IPS-18c (cell line): ENCODE data around the gene TH.
"Not testable (repeated sequence)": the region's sequence is repeated elsewhere in the genome, so short reads cannot be mapped to it uniquely, and the experiment has no call there.

Experiments
- H3K4me3 ChIP-seq: 2 replicates; pipeline ENCODE4 v1.7.0; 2013; ENCODE audit warnings: low read depth, mild to moderate bottlenecking, low read length, moderate library complexity; ENCODE audit not compliant: insufficient read depth
- H3K9me3 ChIP-seq: one replicate; pipeline ENCODE4 v1.6.1; 2013; ENCODE audit warnings: mild to moderate bottlenecking, low read length, moderate library complexity; ENCODE audit not compliant: control insufficient read depth, insufficient read depth

Gene TH

DNA sequence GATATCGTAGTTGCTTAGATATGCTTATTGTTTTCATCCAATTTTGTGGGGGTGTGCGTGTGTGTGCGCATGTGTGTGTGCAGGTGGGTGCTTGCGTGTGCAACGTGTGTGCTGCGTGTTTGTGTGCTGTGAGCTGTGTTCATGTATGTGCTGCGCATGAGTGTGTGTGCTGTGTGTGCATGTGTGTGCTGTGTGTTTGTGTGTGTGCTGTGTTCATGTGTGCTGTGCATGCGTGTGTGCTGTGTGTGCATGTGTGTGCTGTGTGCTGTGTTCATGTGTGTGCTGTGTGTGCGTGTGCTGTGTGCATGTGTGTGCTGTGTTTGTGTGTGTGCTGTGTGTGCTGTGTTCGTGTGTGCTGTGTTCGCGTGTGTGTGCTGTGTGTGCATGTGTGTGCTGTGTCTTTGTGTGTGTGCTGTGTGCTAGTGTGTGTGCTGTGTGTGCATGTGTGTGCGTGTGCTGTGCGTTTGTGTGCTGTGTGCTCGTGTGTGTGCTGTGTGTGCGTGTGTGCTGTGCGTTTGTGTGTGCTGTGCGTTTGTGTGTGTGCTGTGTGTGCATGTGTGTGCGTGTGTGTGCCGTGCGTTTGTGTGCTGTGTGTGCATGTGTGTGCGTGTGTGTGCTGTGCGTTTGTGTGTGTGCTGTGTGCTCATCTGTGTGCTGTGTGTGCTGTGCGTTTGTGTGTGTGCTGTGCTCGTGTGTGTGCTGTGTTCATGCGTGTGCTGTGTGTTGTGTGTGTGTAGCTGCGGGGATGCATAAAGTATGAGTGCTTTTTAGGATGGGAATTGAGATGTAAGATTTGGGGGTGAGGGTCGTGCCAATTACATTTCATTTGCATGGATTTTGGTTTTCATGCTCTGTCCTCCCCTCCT lies 40.0 kb downstream of the TH start:
- Histone ChIP-seq H3K4me3 (no peak overlapping the region), H3K9me3 (no peaks in the 10 kb centered on the region)

DNA sequence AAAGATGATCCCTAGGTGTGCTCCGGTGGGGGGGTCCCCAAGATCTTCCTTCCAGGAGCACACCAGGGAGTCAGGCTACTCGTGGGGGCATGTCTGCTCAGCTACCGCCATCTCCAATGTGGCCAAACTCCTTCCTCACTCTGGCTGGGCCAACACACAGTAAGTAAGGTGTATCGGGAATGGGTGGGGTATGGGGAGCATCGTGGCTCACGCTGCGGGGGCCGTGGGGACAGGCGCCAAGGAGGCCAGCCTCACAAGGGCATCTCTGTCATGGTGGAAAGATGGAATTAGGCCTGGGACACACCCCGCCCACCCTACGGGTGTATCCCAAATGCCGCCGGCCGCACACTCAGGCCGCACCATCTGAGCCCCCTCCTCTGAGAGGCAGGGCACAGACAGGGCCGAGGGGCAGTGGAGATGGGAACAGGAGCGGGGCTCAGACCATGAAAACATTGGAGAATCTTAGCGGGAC lies 40.7 kb downstream of the TH start:
- no peaks in the 10 kb centered on the region for H3K9me3 ChIP-seq
- no peak overlapping the region for H3K4me3 ChIP-seq

DNA sequence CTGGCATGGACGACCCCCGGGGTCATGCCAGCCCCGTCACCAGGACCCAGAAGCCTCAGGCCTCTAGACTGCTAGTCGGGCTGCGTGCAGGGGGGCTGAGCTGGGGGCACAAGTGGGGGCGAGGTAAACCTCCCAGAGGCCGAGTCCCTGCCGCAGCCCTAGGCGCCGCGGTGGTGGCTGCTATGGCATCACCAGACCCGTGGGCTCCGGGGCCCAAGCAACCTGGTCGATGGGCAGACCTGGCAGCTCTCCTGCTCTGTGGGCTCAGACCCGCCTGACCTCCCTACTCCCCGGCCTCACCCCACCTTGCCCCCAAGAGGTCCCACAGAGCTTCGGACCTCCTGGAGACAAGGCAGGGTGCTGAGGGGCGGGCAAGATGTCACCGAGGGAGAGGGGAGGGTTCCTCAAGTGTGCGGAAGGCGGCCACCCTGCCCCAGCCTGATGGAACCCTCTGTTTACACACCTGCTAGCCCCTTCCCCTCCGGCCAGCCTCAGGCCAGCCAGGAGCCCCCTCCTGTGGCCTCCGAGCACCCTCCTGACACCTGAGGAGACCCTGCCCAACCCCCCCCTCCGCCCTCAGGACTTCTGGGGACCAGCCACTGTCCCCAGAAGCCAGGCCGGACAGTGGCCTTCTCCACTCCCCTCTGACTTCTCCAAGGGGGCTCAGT lies 41.8 kb downstream of the TH start:
- Histone ChIP-seq H3K4me3 (no peak overlapping the region), H3K9me3 (no peaks in the 10 kb centered on the region)

DNA sequence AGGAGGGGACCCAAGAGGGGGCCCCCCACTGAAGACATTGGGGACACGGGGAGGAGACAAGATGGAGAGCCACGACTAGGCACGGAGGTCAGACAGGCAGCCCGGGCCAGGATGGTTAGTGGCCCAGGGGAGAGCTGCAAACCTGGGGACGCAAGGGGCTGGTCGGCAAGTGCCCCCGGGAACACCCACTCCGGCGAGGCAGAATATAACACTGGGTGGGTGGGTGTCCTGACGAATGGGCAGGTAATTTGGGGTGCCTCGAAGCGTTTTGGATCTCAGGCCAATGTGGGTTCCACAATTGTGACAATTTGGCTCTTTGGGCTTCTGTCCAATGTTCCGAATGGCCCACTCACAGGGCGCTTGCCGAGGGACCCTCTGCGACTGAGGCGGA lies 42.3 kb downstream of the TH start:
- Histone ChIP-seq H3K4me3 (no peak overlapping the region), H3K9me3 (no peaks in the 10 kb centered on the region)

DNA sequence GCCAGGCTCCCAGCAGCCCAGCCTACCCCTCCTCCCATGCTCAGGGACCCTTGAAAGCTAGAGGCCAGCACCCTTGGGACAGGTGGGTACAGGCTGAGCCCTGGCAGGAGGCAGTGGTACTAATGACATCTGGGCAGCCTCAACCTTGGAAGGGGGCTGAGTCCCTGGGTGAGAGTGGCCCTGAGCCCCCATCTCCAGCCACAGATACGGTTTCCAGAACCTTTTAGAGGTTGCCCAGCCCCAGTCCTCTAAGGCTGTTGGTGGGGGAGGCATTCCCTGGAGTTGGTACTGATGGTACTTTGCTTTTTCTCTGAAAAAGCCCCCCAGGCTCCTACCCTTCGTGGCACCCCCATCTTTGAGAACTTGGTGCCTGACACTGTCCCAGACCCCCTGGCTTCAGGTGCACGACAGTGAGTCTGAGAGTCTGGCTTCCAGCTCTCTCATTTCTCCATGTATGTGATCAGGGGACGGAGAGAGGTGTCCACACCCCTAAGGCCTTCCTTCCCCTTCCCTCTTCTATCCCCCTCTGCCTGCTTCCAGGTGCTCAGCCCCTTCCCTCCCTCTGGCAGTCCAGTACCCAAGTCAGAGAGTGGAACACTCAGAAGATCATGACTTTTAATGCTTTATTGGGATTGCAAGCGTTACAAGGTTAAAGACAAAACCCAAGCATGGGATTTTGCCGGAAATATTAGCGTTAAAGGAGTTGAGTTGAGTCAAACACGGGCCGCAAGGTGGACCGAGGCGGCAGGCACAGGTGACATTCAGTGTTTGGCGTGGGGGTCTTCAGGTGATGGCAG lies 42.9 kb downstream of the TH start:
- Histone ChIP-seq H3K9me3 (no peaks in the 10 kb centered on the region), H3K4me3 (no peak overlapping the region)

DNA sequence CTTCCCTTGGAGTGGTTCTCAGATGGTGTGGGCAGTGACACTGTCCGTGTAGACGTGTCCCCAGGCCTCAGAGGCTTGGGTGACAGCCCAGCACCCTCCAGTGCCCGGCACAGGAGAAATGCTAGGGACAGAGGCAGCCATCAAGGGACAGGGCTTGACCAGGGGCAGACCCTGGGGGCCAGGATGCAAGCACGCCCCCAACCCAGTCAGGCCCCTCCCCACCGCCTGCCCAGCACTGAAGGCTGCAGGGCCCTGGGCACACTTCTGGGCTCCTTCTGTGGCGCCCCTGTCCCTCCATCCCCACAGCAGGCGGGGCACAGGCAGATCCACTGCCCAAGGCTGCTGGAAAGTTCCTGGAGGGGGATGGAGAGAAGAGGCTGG lies 43.5 kb downstream of the TH start:
- Histone ChIP-seq H3K4me3 (no peak overlapping the region), H3K9me3 (no peaks in the 10 kb centered on the region)

DNA sequence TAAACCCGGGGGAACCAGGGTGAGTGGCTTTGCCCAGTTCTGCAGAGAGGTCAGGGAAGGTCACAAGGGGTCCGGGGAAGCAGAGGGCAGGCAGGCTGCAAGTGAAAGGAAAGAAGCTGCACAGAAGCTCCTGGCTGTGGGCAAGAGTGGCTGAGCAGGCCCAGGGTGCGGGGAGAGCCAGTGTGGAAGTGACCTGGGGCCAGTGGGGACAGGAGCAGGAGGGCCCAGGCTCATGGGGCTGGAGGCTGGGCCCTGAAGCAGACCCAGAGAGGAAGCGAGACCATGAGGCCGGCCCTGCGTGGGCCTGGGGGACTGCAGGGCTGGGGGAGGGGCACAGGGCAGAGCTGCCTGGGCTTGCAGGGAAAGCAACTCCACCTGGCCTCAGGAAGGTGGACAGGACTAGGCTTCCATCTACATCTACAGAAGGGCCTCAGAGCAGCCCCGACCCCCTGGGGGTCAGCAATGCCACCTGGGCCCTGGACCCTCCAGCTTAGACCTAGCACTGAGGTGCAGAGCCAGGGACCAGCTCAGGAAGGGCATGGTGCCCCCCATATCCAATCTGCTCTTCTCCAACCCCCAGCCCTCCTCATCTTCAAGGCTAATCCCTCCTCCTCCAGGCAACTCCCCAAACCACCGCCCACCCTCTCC lies 44.0 kb downstream of the TH start:
- no peak overlapping the region for H3K4me3 ChIP-seq

DNA sequence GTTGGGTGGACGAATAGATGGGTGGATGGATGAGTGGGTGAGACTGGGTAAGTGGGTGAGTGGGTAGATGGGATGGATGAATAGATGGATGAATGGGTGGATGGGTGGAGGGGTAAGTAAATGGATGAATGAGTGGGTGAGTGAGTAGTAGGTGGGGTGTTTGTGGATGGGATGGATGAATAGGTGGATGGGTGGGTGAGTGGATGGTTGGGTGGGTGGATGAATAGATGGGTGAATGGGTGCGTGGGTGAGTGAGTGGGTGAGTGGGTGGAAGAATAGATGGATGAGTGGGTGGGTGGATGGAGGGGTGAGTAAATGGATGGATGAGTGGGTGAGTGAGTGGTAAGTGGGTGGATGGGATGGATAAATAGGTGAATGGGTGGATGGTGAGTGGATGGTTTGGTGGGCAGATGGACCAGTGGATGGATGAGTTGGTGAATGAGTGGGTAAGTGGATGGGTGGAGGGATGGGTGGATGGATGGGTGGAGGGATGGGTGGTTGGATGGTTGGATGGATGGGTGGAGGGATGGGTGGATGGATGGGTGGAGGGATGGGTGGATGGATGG lies 45.0 kb downstream of the TH start:
- H3K4me3 ChIP-seq: no peak overlapping the region
- no peaks in the 10 kb centered on the region for H3K9me3 ChIP-seq

More for the DNA sequence above, 44.0 kb downstream of the TH start:
- no peaks in the 10 kb centered on the region for H3K9me3 ChIP-seq

DNA sequence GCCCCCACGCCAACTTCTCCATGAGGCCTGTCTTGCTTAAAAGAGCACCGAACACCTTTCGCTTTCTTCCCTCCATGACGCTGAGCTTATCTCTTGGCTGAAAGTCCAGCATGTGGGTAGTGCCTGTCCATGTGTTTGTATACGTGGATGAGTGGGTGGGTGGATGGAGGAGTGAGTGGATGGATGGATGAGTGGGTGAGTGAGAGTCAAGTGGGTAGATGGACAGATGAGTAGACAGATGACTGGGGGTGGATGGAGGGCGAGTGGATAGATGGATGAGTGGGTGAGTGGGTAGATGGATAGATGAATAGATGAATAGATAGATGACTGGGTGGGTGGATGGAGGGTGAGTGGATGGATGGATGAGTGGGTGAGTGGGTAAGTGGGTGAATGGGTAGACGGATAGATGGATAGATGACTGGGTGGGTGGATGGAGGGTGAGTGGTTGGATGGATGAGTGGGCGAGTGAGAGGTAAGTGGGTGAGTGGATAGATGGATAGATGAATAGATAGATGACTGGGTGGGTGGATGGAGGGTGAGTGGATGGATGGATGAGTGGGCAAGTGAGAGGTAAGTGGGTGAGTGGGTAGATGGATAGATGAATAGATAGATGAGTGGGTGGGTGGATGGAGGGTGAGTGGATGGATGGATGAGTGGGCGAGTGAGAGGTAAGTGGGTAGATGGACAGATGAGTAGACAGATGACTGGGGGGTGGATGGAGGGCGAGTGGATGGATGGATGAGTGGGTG lies 46.7 kb downstream of the TH start:
- not testable (repeated sequence) for H3K4me3 ChIP-seq, H3K9me3 ChIP-seq

DNA sequence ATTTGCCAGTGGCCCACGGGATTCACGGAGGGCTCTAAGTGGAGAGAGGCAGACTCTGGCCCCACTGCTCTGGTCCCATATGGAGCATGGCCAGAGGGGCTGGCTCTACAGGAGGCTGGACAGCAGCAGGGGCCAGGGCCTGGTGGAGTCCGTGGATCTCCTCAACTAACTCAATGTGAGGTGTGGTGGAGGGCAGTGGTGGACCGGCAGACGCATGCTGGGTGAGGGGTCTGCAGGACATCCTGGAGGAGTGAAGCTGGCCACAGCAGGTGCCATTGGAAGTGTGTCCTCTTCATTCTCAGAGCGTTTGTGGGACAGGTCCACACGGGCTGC lies 48.0 kb downstream of the TH start:
- Histone ChIP-seq H3K4me3 (no peak overlapping the region), H3K9me3 (no peaks in the 10 kb centered on the region)

DNA sequence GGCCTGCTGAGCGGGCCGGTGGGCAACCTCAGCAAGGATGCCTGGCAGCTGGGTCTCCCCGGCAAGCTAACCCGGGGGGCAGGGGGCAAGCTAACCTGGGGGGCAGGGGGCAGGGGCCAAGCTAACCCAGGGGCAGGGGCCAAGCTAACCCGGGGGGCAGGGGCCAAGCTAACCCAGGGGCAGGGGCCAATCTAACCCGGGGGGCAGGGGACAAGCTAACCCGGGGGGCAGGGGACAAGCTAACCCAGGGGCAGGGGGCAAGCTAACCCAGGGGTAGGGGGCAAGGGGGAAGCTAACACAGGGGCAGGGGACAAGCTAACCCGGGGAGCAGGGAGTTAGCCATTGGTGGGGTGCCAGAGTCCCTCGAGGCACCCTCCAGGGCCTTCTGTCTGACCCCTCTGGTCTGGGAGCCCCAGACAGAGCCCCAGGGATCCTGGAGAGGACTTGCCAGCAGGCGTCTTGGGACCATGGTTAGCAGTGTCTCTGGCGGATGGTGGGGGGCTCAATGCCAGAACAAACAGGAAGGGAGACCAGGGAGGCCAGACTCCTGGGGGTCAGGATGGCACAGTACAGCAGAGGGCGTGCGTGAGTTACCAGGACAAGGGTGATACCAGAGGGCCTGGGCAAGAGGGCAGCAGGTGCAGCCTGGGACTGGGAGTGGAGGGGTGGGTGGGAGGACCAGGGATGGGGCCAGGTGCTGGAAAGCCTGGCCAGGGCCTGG lies 48.5 kb downstream of the TH start:
- no peak overlapping the region for H3K4me3 ChIP-seq
- H3K9me3 ChIP-seq: no peaks in the 10 kb centered on the region

DNA sequence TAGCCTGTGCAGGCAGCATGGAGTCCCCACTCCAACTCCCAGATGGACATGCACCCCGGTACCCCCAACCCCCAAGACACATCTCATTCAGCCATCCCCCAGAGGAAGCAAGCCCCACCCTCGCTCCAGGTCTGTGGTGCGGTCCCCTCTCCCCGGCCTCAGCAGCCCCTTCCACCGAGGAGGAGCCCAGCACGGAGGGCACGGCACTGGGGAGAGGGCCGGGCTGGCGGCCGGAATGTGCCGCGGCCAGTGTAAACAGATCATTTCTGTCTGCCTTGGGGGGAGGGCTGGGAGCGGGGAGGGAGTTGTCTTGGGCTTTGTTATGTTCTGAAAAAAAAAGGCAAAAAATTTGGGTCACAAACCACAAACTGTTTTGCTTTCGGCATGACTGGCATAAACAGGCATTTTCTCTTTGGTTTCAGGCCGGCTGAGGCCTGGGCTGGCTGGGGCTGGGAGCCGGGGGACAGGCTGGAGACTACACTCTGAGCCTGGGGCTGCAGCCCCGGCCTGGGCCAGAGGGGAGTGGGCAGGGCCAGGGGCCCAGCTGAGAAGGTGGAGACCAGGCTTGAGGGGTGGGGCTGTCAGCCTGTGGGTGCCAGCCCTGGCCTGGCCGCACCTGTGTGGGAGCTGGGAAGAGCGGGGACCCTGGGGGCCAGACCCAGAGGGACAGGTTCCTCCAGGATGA lies 49.3 kb downstream of the TH start:
- Histone ChIP-seq H3K4me3 (no peak overlapping the region), H3K9me3 (no peaks in the 10 kb centered on the region)

DNA sequence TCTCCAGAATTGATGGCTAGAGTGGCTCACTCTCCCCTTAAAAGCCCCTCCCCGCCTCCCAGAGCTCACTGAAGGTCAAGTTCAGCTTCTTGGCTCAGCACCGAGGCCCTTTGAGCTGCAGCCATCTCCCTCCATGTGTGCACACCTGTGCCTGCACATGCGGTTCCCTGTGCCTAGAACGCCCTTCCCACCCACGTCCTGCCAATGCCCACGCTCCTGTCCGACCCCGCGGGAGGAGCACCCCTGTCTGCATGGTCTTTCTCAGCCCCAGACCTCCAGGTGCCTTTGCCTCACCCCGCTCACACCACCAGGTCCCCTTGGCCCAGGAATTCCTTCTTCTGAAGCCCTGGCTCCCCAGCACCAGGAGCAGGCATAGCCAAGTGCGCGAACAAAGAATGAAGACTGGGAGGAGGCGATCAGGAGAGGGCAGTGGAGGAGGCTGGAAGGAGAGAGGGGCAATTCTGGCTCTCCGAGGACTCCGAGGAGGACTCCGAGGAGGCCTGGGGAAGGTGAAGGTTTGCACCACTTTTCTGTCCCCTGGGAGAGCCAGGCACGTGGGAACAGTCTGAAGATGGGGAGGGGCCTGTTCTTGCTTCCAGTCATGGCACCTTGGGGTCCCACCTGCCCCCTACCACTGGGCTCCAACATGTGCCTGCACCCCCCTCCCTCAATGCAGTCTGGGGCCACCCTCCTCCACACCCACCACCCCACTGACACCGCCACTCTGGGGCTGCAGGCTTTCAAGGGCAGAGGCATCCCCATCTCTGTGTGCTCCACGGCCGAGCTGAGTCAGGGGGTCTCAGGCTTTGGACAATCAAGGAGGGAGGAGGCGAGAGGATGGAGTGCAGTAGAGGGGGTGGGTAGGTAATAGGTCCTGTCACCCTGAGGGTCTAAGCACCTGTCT lies 50.1 kb downstream of the TH start:
- Histone ChIP-seq H3K9me3 (peaks cover under 1% of the 10 kb centered on the region), H3K4me3 (no peak overlapping the region)

DNA sequence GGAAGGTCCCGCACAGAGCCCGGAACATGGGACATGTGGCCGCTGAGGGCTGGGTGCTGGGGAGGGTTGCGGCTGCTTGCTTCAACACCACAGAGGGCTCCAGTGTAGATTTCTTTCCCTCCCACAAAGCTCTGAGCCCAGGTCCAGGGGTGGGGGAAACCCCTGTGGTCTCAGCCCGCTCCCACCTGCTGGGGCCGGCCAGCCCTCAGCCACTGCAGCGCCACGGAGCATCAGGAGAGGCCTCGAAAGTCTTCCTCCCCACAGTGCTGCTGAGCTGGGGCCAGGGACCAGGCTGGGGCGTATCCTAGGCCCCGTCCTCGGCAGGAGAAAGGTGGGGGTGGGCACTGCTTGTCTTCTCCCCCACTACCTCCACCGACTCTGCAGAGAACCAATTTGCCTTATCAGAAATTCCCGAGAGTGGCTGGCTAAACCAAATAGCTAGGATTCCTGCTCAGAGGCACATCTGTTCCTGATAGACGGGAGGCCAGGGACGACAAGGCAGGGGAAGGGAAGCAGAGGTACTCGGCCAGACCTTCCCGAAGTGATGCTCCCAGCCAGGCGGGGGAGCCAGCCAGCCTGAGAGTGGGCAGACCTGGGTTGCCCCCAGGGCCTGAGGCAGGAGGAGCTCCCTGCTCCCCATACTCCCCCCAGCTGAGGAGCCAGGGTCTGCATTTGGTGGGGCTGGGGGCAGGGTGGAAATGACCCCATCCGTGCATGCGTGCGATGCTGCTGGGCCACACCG lies 51.1 kb downstream of the TH start:
- no peak overlapping the region for H3K4me3 ChIP-seq
- H3K9me3 ChIP-seq: peaks cover 3% of the 10 kb centered on the region
